Vagina (tissue), 2 donors: ENCODE results near the gene MFAP3.

Experiments
- CTCF ChIP-seq, 3 experiments: fragments of 450-650 bp in 2 of 3; fragments of 200-600 bp in 1 of 3; sonication (generic) in 1 of 3; IDR thresholded peaks; one replicate each; pipeline ENCODE4 v1.5.1; 2017 to 2019; ENCODE audit warnings: antibody characterized with exemption in 3 of 3, mild to moderate bottlenecking in 2 of 3, moderate library complexity in 2 of 3
- POLR2AphosphoS5 ChIP-seq, 2 donors: sonication (generic); formaldehyde crosslinking; IDR thresholded peaks; one replicate each; pipeline ENCODE4 v1.9.0; 2017; ENCODE audit warnings: antibody characterized with exemption in 2 of 2, mild to moderate bottlenecking in 2 of 2, low read depth in 1 of 2; ENCODE audit not compliant: insufficient read depth in 1 of 2

- TF ChIP-seq CTCF (IDR thresholded peaks at IDR 0.05) (no peak), POLR2AphosphoS5 (IDR thresholded peaks at IDR 0.05; ENCODE audit: insufficient read depth in 1 of 2, low read depth in 1 of 2) (no peak)
Observed at GRCh38 chr5:154078272-154078671, 39.5 kb downstream of the MFAP3 start.
